ENCODE measurements around the gene GAPVD1. TPM values are rescaled to one million over a fixed set of nuclear protein-coding genes. Genes with fewer than 3 reads are reported as not detected.

GAPVD1 gene
- total and polyA plus RNA-seq, 2 of the 13 experiments (the other 11 are each of a cell fraction or from before 2014, with no cell fraction given) = 11.1 to 33.2 TPM

- Histone ChIP-seq H3K4me3 (replicated peaks in 1 of 3; ENCODE audit: insufficient read depth in 1 of 3, low read depth in 2 of 3, low read length in 3 of 3) (peak overlapping the region; percentile 80 to 98 (median 97)), H3K27me3 (ENCODE audit: control insufficient read depth in 1 of 2, insufficient read depth in 2 of 2, low read length in 2 of 2) (no peaks in the 10 kb centered on the region; a peak in 1 of 5 replicates), H3K79me2 (ENCODE audit: insufficient read depth, low read length) (peaks cover 52% of the 10 kb centered on the region), H2AFZ (ENCODE audit: low read length) (no peak overlapping the region), H3K9ac (ENCODE audit: insufficient read depth, low read depth, low read length) (peak overlapping the region; percentile 51; the same call in 1 of the 2 replicates), H3K36me3 (replicated peaks in 1 of 2; ENCODE audit: control insufficient read depth in 1 of 2, insufficient read depth in 2 of 2, low read length in 2 of 2) (peaks cover 7 to 54% of the 10 kb centered on the region in 2 experiments), H3K9me3 (ENCODE audit: low read length) (no peaks in the 10 kb centered on the region), H3K27ac (ENCODE audit: extremely low read length, insufficient read depth, low read length) (no peak overlapping the region), H3K4me2 (ENCODE audit: low read depth, low read length) (peak overlapping the region; percentile 72), H4K20me1 (ENCODE audit: insufficient read depth, low read length) (peaks cover 56% of the 10 kb centered on the region), H3K4me1 (ENCODE audit: insufficient read depth, low read length) (peaks cover 60% of the 10 kb centered on the region)
- no peak for DNase-seq (ENCODE audit: low spot score)
- in situ Hi-C loops (cut with HindIII; ENCODE audit: extremely low pct_ligation_motif_present, low pct_unique_long_range_greater_than_20kb) (no loop called here), intact Hi-C loops (cut with micrococcal nuclease; ENCODE audit: unreplicated experiment) (no loop called here)
- FAIRE-seq = no peak
- ChIA-PET CTCF (ENCODE audit: low intra/inter-chr PET ratio, low total read pairs) (no interaction called here), POLR2A (interaction anchor here (1.6 to 2.5 kb wide), 2 partner anchors 23 to 38 kb away, joined by 4 to 8 read pairs; partner anchors contain the start of genes GAPVD1 and RABEPK)
- WGBS (ENCODE audit: low lambda C conversion rate) = 80% methylated on average over 7 of the region's 7 CpGs
- no peak for ATAC-seq
- TF ChIP-seq RBFOX2 (IDR thresholded peaks at IDR 0.05; ENCODE audit: low read depth, low read length) (peak; percentile 70), ATF4 (CRISPR knock-in tag; IDR thresholded peaks at IDR 0.05) (no peak), AGO2 (optimal IDR thresholded peaks at IDR 0.05; ENCODE audit: low read depth, low read length) (peak; percentile 38), MAZ (IDR thresholded peaks at IDR 0.05; ENCODE audit: borderline replicate concordance, low read depth, low read length) (no peak), MAZ (CRISPR knock-in tag; IDR thresholded peaks at IDR 0.05; ENCODE audit: low read depth) (no peak), POLR2AphosphoS5 (IDR thresholded peaks at IDR 0.05; ENCODE audit: low read depth, low read length) (0 out of 2 replicates have a peak, but pooled peaks have one; percentile 20), POLR2A (IDR thresholded peaks at IDR 0.05; ENCODE audit: insufficient read depth in 1 of 2, low read depth in 2 of 2, low read length in 2 of 2) (peak in 1 of 2 experiments; percentile 23; a peak in 1 of 4 replicates)
- BruUV-seq (replicated peaks) = no TSS peak
These were observed 23.3 kb upstream of the GAPVD1 start for GRCh38 chr9:125238127-125238914.
